Stimulated activated CD4-positive, alpha-beta T cell treated with anti-CD3 and anti-CD28 coated beads, Interleukin-2, amount 100 ng/mL, for 4 hours (primary cell): Measurements from ENCODE around the gene TACO1.

Source experiments
- DNase-seq: peaks from one replicate; pipeline ENCODE4 v3.0.0-alpha.2; 2020; ENCODE audit warnings: low read depth

Gene TACO1

GRCh38 chr17:63640038-63640437 is 39.3 kb downstream of the TACO1 start:
- no peak for DNase-seq

GRCh38 chr17:63641692-63642448 is 41.2 kb downstream of the TACO1 start:
- DNase-seq: no peak

DNA sequence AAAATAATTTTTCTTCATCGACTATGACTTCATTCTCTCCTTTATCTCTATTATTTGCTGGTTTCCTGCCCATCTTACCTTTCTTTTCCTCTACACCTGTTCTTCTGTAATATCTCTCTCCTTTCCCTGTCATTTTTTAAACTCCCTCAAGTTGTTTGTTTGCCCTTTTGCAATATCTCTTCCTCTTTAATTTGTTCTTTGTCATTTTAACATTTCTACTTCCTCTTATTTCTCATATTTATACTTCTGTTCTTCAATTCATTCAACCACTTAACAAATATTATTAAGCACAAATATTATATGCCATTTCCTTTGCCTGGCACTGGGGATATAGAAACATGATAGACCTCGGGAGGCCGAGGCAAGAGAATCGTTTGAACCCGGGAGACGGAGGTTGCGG is 44.2 kb downstream of the TACO1 start:
- no peak for DNase-seq

GRCh38 chr17:63645775-63646487 is 45.2 kb downstream of the TACO1 start:
- DNase-seq: no peak

DNA sequence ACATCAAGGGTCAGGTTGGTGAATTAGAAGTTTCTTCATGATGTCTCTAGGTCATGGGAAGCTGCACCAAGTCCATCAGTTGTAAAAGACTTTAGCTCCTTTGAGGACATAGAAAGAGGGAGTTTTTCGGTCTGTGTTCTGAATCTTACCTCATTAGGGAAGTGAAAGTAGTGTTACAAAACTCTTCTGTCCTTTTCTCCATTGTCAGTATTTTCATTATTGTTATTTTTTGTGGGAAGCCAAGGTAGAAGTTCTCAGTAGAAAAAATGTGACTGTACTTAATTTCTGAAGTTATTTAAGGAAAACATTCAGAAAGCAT is 45.8 kb downstream of the TACO1 start:
- DNase-seq: no peak

DNA sequence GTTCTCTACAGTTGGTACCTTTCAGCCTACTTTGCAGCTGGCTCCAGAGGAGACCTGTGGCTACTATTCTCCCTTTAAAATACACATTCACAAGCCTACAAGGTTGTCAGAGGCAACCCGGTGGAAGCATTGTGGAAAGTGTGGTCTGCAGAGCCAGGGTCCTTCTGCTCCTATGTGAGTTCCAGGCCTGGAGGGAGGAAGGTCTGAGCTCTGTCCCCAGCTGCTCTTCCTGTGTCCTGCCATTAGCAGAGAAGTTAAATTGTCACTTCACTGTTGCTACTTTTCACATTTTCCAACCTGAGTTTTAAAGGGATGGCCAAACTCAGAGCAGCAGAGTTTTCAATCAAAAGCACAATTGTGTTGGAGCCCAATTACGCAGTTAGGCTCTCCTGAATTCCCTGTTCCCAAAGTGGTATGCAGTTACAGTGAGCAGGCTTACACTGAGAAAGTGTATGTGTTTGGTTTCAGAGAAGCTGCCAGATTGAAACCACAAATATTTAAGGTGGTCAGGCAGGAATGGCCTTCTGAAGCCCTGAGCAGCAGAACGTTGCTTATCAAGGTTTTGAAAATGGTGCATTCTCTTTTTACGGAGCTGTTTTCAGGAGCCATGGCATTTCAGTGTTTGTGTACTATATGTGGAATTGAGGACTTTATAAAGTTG is 46.5 kb downstream of the TACO1 start:
- DNase-seq: no peak

- no peak for DNase-seq
These were observed 47.2 kb downstream of the TACO1 start for GRCh38 chr17:63647936-63648335.

DNA sequence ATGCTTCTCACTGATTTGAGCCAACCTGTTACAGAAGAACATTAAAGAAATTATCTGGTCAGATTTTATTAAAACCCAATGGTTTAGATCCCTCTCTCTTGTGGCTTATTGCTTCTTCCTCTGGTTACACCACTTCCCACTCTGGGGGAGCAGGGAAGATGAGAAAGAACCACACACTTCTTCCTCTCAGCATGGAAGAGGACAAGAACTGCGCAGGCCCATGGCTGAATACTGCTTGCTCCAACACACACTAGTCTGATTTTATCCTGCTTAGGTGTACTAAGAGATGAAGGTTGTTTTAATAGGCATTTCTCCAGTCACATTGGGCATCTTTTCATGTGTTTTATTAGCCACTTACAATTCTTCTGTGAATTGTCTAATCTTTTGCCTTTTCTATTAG is 49.1 kb downstream of the TACO1 start:
- DNase-seq: no peak

GRCh38 chr17:63652106-63652505 is 51.4 kb downstream of the TACO1 start:
- DNase-seq: no peak

DNA sequence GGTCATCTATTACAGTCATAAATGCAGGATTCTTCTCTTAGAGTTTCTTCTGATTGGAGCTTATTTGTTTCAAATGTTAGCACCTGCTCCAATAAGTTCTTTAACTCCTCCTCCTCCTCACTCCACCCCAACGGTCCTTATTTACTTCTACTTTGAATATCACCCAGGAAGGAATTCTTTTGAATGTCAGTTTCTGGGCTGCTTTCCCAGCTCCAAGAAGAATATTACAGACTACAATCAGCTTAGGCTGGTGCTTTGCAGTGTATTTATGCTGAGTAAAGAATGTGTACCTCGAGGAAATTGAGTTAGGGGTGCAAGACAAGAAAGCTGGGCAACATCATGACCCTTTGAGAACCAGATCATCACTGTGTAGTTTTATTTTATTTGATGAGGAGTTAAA is 52.4 kb downstream of the TACO1 start:
- DNase-seq: no peak

- DNase-seq: no peak
These were observed 57.1 kb downstream of the TACO1 start for GRCh38 chr17:63657786-63658185.
